ENCODE data around the gene KIF5A. TPM values are rescaled to one million over a fixed set of nuclear protein-coding genes. Genes with fewer than 3 reads are reported as not detected.

Gene KIF5A
- total and polyA plus RNA-seq, 2 of the 13 experiments (the other 11 are each of a cell fraction or from before 2014, with no cell fraction given) = 1.6 to 11.9 TPM

GRCh38 chr12:57522011-57522886 is 27.6 kb upstream of the KIF5A start, which contains the start of gene MBD6 (continued):
- TF ChIP-seq AFF4 (CRISPR knock-in tag; IDR thresholded peaks at IDR 0.05) (no peak), GFI1 (CRISPR knock-in tag; IDR thresholded peaks at IDR 0.05; ENCODE audit: borderline replicate concordance) (0 out of 2 replicates have a peak, but pooled peaks have one; percentile 39), LCORL (IDR thresholded peaks at IDR 0.05) (no peak), LCORL (CRISPR knock-in tag; IDR thresholded peaks at IDR 0.05) (peak; percentile 88), ZNF317 (CRISPR knock-in tag; IDR thresholded peaks at IDR 0.05) (peak; percentile 58; the same call in 1 of the 2 replicates), ZNF546 (CRISPR knock-in tag; conservative IDR thresholded peaks at IDR 0.05) (0 out of 2 replicates have a peak, but pooled peaks have one; percentile 9), SMAD3 (CRISPR knock-in tag; IDR thresholded peaks at IDR 0.05) (peak; percentile 41; the same call in 1 of the 2 replicates), ZFP36 (IDR thresholded peaks at IDR 0.05; ENCODE audit: borderline replicate concordance, low read depth, low read length, partially characterized antibody) (no peak), MIER2 (CRISPR knock-in tag; IDR thresholded peaks at IDR 0.05) (no peak), ZNF281 (CRISPR knock-in tag; IDR thresholded peaks at IDR 0.05; ENCODE audit: borderline replicate concordance) (peak; percentile 86), DBP (CRISPR knock-in tag; IDR thresholded peaks at IDR 0.05; ENCODE audit: not compliant biosample characterization) (no peak), SIN3B (IDR thresholded peaks at IDR 0.05; ENCODE audit: low read length) (no peak), THAP9 (CRISPR knock-in tag; IDR thresholded peaks at IDR 0.05; ENCODE audit: borderline replicate concordance) (peak; percentile 54; the same call in 1 of the 2 replicates), ZNF776 (CRISPR knock-in tag; IDR thresholded peaks at IDR 0.05) (no peak), NFATC3 (CRISPR knock-in tag; IDR thresholded peaks at IDR 0.05) (no peak), ZNF777 (CRISPR knock-in tag; IDR thresholded peaks at IDR 0.05) (peak; percentile 40; the same call in 1 of the 2 replicates), XBP1 (CRISPR knock-in tag; IDR thresholded peaks at IDR 0.05) (no peak), REPIN1 (CRISPR knock-in tag; IDR thresholded peaks at IDR 0.05; ENCODE audit: borderline replicate concordance, low read depth) (peak; percentile 19; the same call in 1 of the 2 replicates), XRCC5 (optimal IDR thresholded peaks at IDR 0.05; ENCODE audit: low read length) (peak; percentile 74)
